ENCODE data around the gene KRT4.
"Not testable (repeated sequence)": the region's sequence is repeated elsewhere in the genome, so short reads cannot be mapped to it uniquely, and the experiment has no call there.

The KRT4 gene

DNA sequence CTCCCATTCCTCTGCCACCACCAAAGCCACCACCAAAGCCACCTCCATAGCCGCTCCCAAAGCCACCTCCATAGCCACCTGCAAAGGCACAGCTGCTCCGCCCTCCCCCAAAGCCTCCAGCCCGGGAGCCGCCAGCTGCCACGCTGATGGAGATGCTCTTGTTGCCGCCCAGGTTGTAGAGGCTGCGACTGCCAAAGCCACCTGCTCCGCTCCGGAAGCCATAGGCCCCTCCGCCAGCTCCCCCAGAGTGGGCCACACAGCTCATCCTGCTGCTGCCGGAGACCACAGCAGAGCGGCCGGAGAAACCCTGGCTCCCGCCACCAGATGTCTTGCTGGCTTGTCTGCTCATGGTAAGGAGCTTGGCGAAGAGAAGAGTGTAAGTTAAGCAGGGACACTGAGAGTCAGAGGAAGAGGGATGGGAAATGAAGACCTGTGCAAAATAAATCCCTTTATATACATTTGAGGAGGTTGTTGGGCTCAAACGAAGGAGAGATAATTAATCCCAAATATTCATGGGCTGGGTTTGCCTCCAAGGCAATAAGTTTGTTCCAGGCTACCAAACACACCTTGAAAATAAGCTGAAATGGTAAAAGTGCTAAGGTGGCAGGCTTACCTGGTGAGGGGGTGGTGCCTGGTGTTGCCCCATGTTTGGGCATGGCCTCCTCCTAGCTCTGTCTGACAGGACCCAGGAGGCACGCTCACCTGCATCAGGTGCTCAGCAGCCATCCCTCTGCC, 18.1 kb downstream of the KRT4 start, which contains the start of gene KRT3:
Gene KRT3, minus strand, starts transcription at position 424 of the 735 bp plus-strand sequence. Its CDS starts 75 bp downstream, at position 349.
- H3K9me3 ChIP-seq (ENCODE audit: control extremely low read depth in 1 of 5, control insufficient read depth in 4 of 5, insufficient read depth in 2 of 5, low read depth in 1 of 5, low read length in 4 of 5) = no peaks in the 10 kb centered on the region
- ChIA-PET POLR2A (no interaction called here), CTCF (interaction anchor here (2.3 to 2.4 kb wide), 2 partner anchors 12 to 18 kb away, joined by 7 to 9 read pairs; partner anchors contain the start of gene KRT76)
- H3K36me3 ChIP-seq (ENCODE audit: control insufficient read depth in 4 of 4, insufficient read depth in 4 of 4, low read length in 3 of 4) = no peaks in the 10 kb centered on the region
- no peak for DNase-seq
- H3K27ac ChIP-seq (ENCODE audit: insufficient read depth in 1 of 2, low read depth in 1 of 2, low read length in 2 of 2, poor library complexity in 1 of 2, severe bottlenecking in 2 of 2) = no peak within 1 kb of the TSS
- H3K4me1 ChIP-seq (ENCODE audit: control extremely low read depth in 1 of 4, control insufficient read depth in 4 of 4, insufficient read depth in 4 of 4, low read length in 3 of 4) = peaks cover 0 to 10% (median 0%) of the 10 kb centered on the region in 4 experiments
- peaks cover 0 to 7% (median 4%) of the 10 kb centered on the region in 5 experiments for H3K27me3 ChIP-seq (replicated peaks in 2 of 5; ENCODE audit: control insufficient read depth in 4 of 5, insufficient read depth in 5 of 5, low read length in 4 of 5)
- no peak within 1 kb of the TSS for H3K4me3 ChIP-seq (ENCODE audit: control insufficient read depth in 1 of 7, extremely low read depth in 1 of 7, insufficient read depth in 4 of 7, low read depth in 2 of 7, low read length in 6 of 7)
- 94% methylated on average over 9 of the region's 17 CpGs for WGBS (ENCODE audit: insufficient coverage)

DNA sequence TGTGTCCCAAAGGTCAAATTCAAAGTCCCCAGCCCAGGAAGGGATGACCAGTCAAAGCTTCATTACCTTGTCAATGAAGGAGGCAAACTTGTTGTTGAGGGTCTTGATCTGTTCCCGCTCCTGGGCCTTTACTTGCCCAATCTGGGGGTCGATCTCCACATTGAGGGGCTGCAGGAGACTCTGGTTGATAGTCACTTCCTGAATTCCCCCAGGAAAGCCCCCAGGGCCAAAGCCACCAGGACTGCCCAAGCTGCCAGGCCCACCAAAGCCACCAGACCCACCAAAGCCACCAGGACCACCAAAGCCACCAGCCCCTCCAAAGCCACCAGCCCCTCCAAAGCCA, 18.6 kb downstream of the KRT4 start:
- H3K36me3 ChIP-seq (ENCODE audit: control insufficient read depth in 4 of 4, insufficient read depth in 4 of 4, low read length in 3 of 4); DNase-seq; POLR2A ChIA-PET; H3K4me3 ChIP-seq (ENCODE audit: control insufficient read depth in 1 of 7, extremely low read depth in 1 of 7, insufficient read depth in 4 of 7, low read depth in 2 of 7, low read length in 6 of 7); H3K27me3 ChIP-seq (replicated peaks in 2 of 5; ENCODE audit: control insufficient read depth in 4 of 5, insufficient read depth in 5 of 5, low read length in 4 of 5); H3K9me3 ChIP-seq (ENCODE audit: control extremely low read depth in 1 of 5, control insufficient read depth in 4 of 5, insufficient read depth in 2 of 5, low read depth in 1 of 5, low read length in 4 of 5); H3K27ac ChIP-seq (ENCODE audit: insufficient read depth in 1 of 2, low read depth in 1 of 2, low read length in 2 of 2, poor library complexity in 1 of 2, severe bottlenecking in 2 of 2): not testable (repeated sequence)
- H3K4me1 ChIP-seq (ENCODE audit: control extremely low read depth in 1 of 4, control insufficient read depth in 4 of 4, insufficient read depth in 4 of 4, low read length in 3 of 4) = peaks cover 0 to 11% (median under 1%) of the 10 kb centered on the region in 4 experiments
- CTCF ChIA-PET = interaction anchor here (2.3 to 2.4 kb wide), 2 partner anchors 13 to 18 kb away, joined by 7 to 9 read pairs; partner anchors contain the start of gene KRT76
- 100% methylated on average over 2 of the region's 2 CpGs for WGBS (ENCODE audit: insufficient coverage)

- H3K27ac ChIP-seq (ENCODE audit: insufficient read depth in 1 of 2, low read depth in 1 of 2, low read length in 2 of 2, poor library complexity in 1 of 2, severe bottlenecking in 2 of 2) = no peak overlapping the region
- CTCF ChIA-PET = interaction anchor here (2.3 to 2.4 kb wide), 2 partner anchors 14 to 17 kb away, joined by 7 to 9 read pairs; partner anchors contain the start of gene KRT76
- POLR2A ChIA-PET = no interaction called here
- H3K4me3 ChIP-seq (ENCODE audit: control insufficient read depth in 1 of 7, extremely low read depth in 1 of 7, insufficient read depth in 4 of 7, low read depth in 2 of 7, low read length in 6 of 7) = no peak overlapping the region
- peaks cover 0 to 17% (median 2%) of the 10 kb centered on the region in 4 experiments for H3K4me1 ChIP-seq (ENCODE audit: control extremely low read depth in 1 of 4, control insufficient read depth in 4 of 4, insufficient read depth in 4 of 4, low read length in 3 of 4)
- no peaks in the 10 kb centered on the region for H3K36me3 ChIP-seq (ENCODE audit: control insufficient read depth in 4 of 4, insufficient read depth in 4 of 4, low read length in 3 of 4)
- H3K9me3 ChIP-seq (ENCODE audit: control extremely low read depth in 1 of 5, control insufficient read depth in 4 of 5, insufficient read depth in 2 of 5, low read depth in 1 of 5, low read length in 4 of 5) = no peaks in the 10 kb centered on the region
- WGBS (ENCODE audit: insufficient coverage) = 90% methylated on average over 4 of the region's 5 CpGs
- H3K27me3 ChIP-seq (replicated peaks in 2 of 5; ENCODE audit: control insufficient read depth in 4 of 5, insufficient read depth in 5 of 5, low read length in 4 of 5) = peaks cover 0 to 16% (median 15%) of the 10 kb centered on the region in 5 experiments
- peak in 1 of 3 donors; percentile 5 for DNase-seq
These were observed 19.2 kb downstream of the KRT4 start for GRCh38 chr12:52794479-52795331.

GRCh38 chr12:52792185-52793029, 21.5 kb downstream of the KRT4 start:
- H3K36me3 ChIP-seq (ENCODE audit: control insufficient read depth in 4 of 4, insufficient read depth in 4 of 4, low read length in 3 of 4) = no peaks in the 10 kb centered on the region
- peaks cover 0 to 18% (median 2%) of the 10 kb centered on the region in 4 experiments for H3K4me1 ChIP-seq (ENCODE audit: control extremely low read depth in 1 of 4, control insufficient read depth in 4 of 4, insufficient read depth in 4 of 4, low read length in 3 of 4)
- H3K27ac ChIP-seq (ENCODE audit: insufficient read depth in 1 of 2, low read depth in 1 of 2, low read length in 2 of 2, poor library complexity in 1 of 2, severe bottlenecking in 2 of 2) = no peak overlapping the region
- no peaks in the 10 kb centered on the region for H3K9me3 ChIP-seq (ENCODE audit: control extremely low read depth in 1 of 5, control insufficient read depth in 4 of 5, insufficient read depth in 2 of 5, low read depth in 1 of 5, low read length in 4 of 5)
- WGBS (ENCODE audit: insufficient coverage) = 84% methylated on average over 7 of the region's 10 CpGs
- CTCF ChIA-PET = no interaction called here
- H3K4me3 ChIP-seq (ENCODE audit: control insufficient read depth in 1 of 7, extremely low read depth in 1 of 7, insufficient read depth in 4 of 7, low read depth in 2 of 7, low read length in 6 of 7) = no peak overlapping the region
- peak in 2 of 3 donors; percentile 39 to 43 for DNase-seq
- POLR2A ChIA-PET = no interaction called here
- peaks cover 0 to 36% (median 17%) of the 10 kb centered on the region in 5 experiments for H3K27me3 ChIP-seq (replicated peaks in 2 of 5; ENCODE audit: control insufficient read depth in 4 of 5, insufficient read depth in 5 of 5, low read length in 4 of 5)

DNA sequence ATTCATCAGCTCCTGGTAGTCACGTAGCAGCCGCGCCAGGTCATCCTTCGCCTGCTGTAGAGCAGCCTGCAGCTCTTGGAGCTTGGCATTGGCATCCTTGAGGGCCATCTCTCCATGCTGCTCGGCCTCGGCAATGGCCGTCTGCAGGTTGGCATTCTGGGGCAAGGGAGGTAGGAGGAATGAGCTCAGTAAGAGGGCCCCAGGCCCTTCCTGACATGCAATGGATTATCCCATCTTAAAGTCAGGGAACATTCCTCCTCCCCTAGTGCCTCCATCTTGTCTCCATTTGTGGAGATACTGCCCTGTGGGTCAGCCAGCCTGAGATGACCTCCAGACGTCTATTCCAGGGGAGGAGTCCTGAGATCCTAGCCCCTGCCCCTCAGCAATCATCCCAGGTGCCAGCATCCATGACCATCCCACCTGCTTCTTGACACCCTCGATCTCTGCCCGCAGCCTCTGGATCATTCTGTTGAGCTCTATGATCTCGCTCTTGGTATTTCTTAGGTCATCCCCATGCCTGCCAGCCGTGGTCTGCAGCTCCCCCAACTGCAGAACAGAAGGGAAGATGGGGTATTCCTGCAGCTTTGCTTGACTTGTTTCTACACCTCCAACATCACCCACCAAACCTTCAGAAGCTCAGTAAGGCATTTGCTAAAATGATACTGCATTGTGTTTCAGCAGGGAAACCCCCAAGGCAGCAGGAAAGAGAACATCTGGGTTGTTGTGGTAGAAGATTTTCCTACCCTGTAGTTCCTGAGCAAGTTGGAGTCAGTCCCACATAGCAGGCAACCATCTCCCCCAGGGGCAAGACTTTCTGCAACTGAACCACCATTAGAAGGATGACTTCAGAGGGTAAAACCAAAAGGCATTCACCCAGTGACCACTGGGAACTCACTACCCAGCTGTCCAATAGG, 22.4 kb downstream of the KRT4 start:
- Histone ChIP-seq H3K27me3 (replicated peaks in 2 of 5; ENCODE audit: control insufficient read depth in 4 of 5, insufficient read depth in 5 of 5, low read length in 4 of 5) (peaks cover 0 to 44% (median 18%) of the 10 kb centered on the region in 5 experiments), H3K9me3 (ENCODE audit: control extremely low read depth in 1 of 5, control insufficient read depth in 4 of 5, insufficient read depth in 2 of 5, low read depth in 1 of 5, low read length in 4 of 5) (no peaks in the 10 kb centered on the region), H3K36me3 (ENCODE audit: control insufficient read depth in 4 of 4, insufficient read depth in 4 of 4, low read length in 3 of 4) (no peaks in the 10 kb centered on the region), H3K4me1 (ENCODE audit: control extremely low read depth in 1 of 4, control insufficient read depth in 4 of 4, insufficient read depth in 4 of 4, low read length in 3 of 4) (peaks cover 0 to 18% (median 2%) of the 10 kb centered on the region in 4 experiments), H3K4me3 (ENCODE audit: control insufficient read depth in 1 of 7, extremely low read depth in 1 of 7, insufficient read depth in 4 of 7, low read depth in 2 of 7, low read length in 6 of 7) (no peak overlapping the region), H3K27ac (ENCODE audit: insufficient read depth in 1 of 2, low read depth in 1 of 2, low read length in 2 of 2, poor library complexity in 1 of 2, severe bottlenecking in 2 of 2) (no peak overlapping the region)
- DNase-seq = peak in 2 of 3 donors; percentile 5 to 9
- ChIA-PET POLR2A (no interaction called here), CTCF (no interaction called here)
- 95% methylated on average over 12 of the region's 12 CpGs for WGBS (ENCODE audit: insufficient coverage)
